ENCODE measurements around the gene CRIP3.

DNA sequence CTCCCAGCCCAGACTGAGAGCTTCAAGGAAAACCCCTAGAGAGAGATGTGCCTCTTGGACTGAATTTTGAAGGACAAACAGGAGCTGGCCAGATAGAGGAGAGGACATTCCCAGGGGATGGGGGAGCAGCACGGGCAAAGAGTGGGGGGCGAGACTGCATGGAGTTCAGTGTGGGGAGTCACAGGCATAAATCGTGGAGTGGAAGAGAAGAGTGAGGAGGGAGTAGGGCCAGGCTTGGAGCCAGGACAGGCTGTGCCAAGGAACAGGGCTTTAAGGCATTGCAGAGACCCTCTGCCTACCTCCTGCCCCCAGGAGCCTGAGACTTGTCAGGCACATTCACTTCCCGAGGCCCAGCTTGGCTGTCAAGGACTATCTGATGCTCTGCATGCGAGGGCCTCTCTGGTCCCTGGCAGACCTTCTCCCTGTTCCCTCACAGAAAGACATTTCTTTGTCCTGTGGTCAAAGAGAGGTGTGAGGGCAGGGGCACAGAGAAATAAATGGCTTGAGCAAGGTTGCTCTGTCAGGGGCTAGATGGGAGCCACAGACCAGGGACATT, 15.8 kb downstream of the CRIP3 start:
- TF ChIP-seq, protein P1, sequence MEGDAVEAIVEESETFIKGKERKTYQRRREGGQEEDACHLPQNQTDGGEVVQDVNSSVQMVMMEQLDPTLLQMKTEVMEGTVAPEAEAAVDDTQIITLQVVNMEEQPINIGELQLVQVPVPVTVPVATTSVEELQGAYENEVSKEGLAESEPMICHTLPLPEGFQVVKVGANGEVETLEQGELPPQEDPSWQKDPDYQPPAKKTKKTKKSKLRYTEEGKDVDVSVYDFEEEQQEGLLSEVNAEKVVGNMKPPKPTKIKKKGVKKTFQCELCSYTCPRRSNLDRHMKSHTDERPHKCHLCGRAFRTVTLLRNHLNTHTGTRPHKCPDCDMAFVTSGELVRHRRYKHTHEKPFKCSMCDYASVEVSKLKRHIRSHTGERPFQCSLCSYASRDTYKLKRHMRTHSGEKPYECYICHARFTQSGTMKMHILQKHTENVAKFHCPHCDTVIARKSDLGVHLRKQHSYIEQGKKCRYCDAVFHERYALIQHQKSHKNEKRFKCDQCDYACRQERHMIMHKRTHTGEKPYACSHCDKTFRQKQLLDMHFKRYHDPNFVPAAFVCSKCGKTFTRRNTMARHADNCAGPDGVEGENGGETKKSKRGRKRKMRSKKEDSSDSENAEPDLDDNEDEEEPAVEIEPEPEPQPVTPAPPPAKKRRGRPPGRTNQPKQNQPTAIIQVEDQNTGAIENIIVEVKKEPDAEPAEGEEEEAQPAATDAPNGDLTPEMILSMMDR (conservative IDR thresholded peaks at IDR 0.05) = no peak
- no peak for TF ChIP-seq EZH2 (IDR thresholded peaks at IDR 0.05; ENCODE audit: low read depth)

Measured in PC-9 (cell line).